K562 (cell line): Measurements from ENCODE around the gene SPDYA. TPM values are rescaled to one million over a fixed set of nuclear protein-coding genes. Genes with fewer than 3 reads are reported as not detected.

Experiments
- ATAC-seq: fragments of 200-7000 bp; cut with Tn5 transposase; 3 replicates; pipeline ENCODE4 v1.9.1; 2020; ENCODE audit warnings: moderate library complexity
- BruUV-seq: library from RNA; stranded (reverse); fragments of 400-500 nt; replicated peaks from 2 replicates; lab custom pipeline; 2021; lab: Mats Ljungman, UMichigan
- CTCF ChIA-PET: fragments of 300-600 bp; formaldehyde crosslinking; extraction: SDS; loops from one replicate; lab custom pipeline; 2021; ENCODE audit warnings: low intra/inter-chr PET ratio; lab: Yijun Ruan, JAX
- POLR2A ChIA-PET: fragments of 300-600, 350-650 bp; sonication (Branson Sonifier 250); formaldehyde crosslinking; extraction: SDS; loops from one replicate; lab custom pipeline; 2021; ENCODE audit warnings: antibody characterized with exemption, inconsistent platforms; lab: Yijun Ruan, JAX
- DNase-seq, 4 experiments: peaks; one replicate each; pipeline versions ENCODE4 v3.0.0 to v3.0.0-alpha.2; 2011 to 2018; ENCODE audit warnings: low spot score in 3 of 4, mixed read lengths in 3 of 4; ENCODE audit errors: extremely low read depth in 1 of 4
- FAIRE-seq: peaks from 2 replicates; lab custom pipeline; 2011; peaks lifted over from hg19 to GRCh38; lab: Jason Lieb, UNC
- H2AFZ ChIP-seq: 2 replicates; pipeline ENCODE4 v1.6.0; 2011; ENCODE audit warnings: low read depth, low read length, control low read depth, inconsistent platforms
- H3K27ac ChIP-seq: fragments of 200-600 bp; 3 replicates; pipeline ENCODE4 v1.8.0; 2011; ENCODE audit warnings: low read depth, mild to moderate bottlenecking, control low read depth, inconsistent platforms, low read length, moderate library complexity, mixed read lengths; ENCODE audit errors: extremely low read depth
- H3K27me3 ChIP-seq, 2 experiments: fragments of 300-600 bp in 1 of 2; 2 replicates in 1 of 2; 3 replicates in 1 of 2; pipeline versions ENCODE4 v1.6.0 to v1.8.0; 2011; ENCODE audit warnings: inconsistent platforms in 2 of 2, low read length in 2 of 2, mild to moderate bottlenecking in 1 of 2, mixed read lengths in 1 of 2, moderate library complexity in 1 of 2; ENCODE audit not compliant: control insufficient read depth in 2 of 2, insufficient read depth in 2 of 2
- H3K36me3 ChIP-seq: fragments of 300-600 bp; 3 replicates; pipeline ENCODE4 v1.8.0; 2011; ENCODE audit warnings: mild to moderate bottlenecking, low read length, inconsistent platforms; ENCODE audit not compliant: control insufficient read depth, insufficient read depth
- H3K4me1 ChIP-seq, 2 experiments: fragments of 200-600 bp in 1 of 2; replicated peaks in 1 of 2; 2 replicates in 1 of 2; 3 replicates in 1 of 2; pipeline versions ENCODE4 v1.5.1 to v1.8.0; 2011; ENCODE audit warnings: inconsistent platforms in 2 of 2, low read length in 2 of 2, mild to moderate bottlenecking in 1 of 2, mixed read lengths in 1 of 2, moderate library complexity in 1 of 2; ENCODE audit not compliant: control insufficient read depth in 2 of 2, insufficient read depth in 2 of 2
- H3K4me2 ChIP-seq: 2 replicates; pipeline ENCODE4 v1.6.1; 2011; ENCODE audit warnings: low read length, control low read depth, inconsistent platforms, mixed read lengths; ENCODE audit not compliant: insufficient read depth
- H3K4me3 ChIP-seq: fragments of 200-600 bp; sonication (generic), shearing (Covaris generic); 2 replicates; pipeline ENCODE4 v1.5.1; 2016; ENCODE audit warnings: control low read depth, inconsistent platforms
- H3K79me2 ChIP-seq: fragments of 200-600 bp; 3 replicates; pipeline ENCODE4 v1.8.0; 2011; ENCODE audit warnings: low read length, inconsistent platforms; ENCODE audit not compliant: control insufficient read depth, insufficient read depth
- H3K9ac ChIP-seq, 2 experiments: 2 replicates each; pipeline versions ENCODE4 v1.6.0 to v1.6.1; 2011; ENCODE audit warnings: low read depth in 2 of 2, low read length in 2 of 2, control low read depth in 1 of 2, inconsistent platforms in 1 of 2, mild to moderate bottlenecking in 1 of 2, mixed read lengths in 1 of 2; ENCODE audit not compliant: insufficient read depth in 1 of 2
- H3K9me1 ChIP-seq: one replicate; pipeline ENCODE4 v1.6.0; 2011; ENCODE audit warnings: inconsistent platforms, mild to moderate bottlenecking, low read length, moderate library complexity; ENCODE audit not compliant: control insufficient read depth, insufficient read depth
- H3K9me3 ChIP-seq: replicated peaks from 2 replicates; pipeline ENCODE4 v1.5.1; 2011; ENCODE audit warnings: low read depth, low read length, inconsistent platforms; ENCODE audit not compliant: control insufficient read depth, insufficient read depth
- H4K20me1 ChIP-seq: replicated peaks from 2 replicates; pipeline ENCODE4 v1.6.1; 2011; ENCODE audit warnings: low read length, inconsistent platforms, mixed read lengths; ENCODE audit not compliant: control insufficient read depth, insufficient read depth
- DNMT1 ChIP-seq: fragments of 450-650 bp; IDR thresholded peaks from 2 replicates; pipeline ENCODE4 v1.6.1; 2016; ENCODE audit warnings: antibody characterized with exemption, mild to moderate bottlenecking
- E2F5 ChIP-seq: sonication (generic); formaldehyde crosslinking; IDR thresholded peaks from 2 replicates; pipeline ENCODE4 v1.8.0; 2022; ENCODE audit warnings: mild to moderate bottlenecking, missing genetic modification reagents
- GATA2 ChIP-seq: sonication (generic); formaldehyde crosslinking; IDR thresholded peaks from 2 replicates; pipeline ENCODE4 v1.4.0; 2020; ENCODE audit warnings: mild to moderate bottlenecking, missing genetic modification reagents
- MEIS2 ChIP-seq: fragments of 450-650 bp; IDR thresholded peaks from 2 replicates; pipeline ENCODE4 v1.6.1; 2014; ENCODE audit warnings: mild to moderate bottlenecking; ENCODE audit not compliant: partially characterized antibody
- NCOA6 ChIP-seq: fragments of 450-650 bp; IDR thresholded peaks from 2 replicates; pipeline ENCODE4 v1.6.1; 2017; ENCODE audit warnings: mild to moderate bottlenecking
- PTRF ChIP-seq: fragments of 450-650 bp; IDR thresholded peaks from 2 replicates; pipeline ENCODE4 v1.6.1; 2016; ENCODE audit warnings: mild to moderate bottlenecking, missing genetic modification characterization, missing compliant biosample characterization
- RBFOX2 ChIP-seq: fragments of 200-400 bp; formaldehyde crosslinking; IDR thresholded peaks from 2 replicates; pipeline ENCODE4 v1.6.1; 2017; ENCODE audit warnings: low read depth, mild to moderate bottlenecking, low read length, moderate library complexity
- SMAD1 ChIP-seq: fragments of 150-350 bp; IDR thresholded peaks from 2 replicates; pipeline ENCODE4 v1.6.1; 2014; ENCODE audit warnings: low read length, low read depth; ENCODE audit not compliant: partially characterized antibody
- SRSF9 ChIP-seq: fragments of 200-400 bp; formaldehyde crosslinking; IDR thresholded peaks from 2 replicates; pipeline ENCODE4 v1.6.1; 2017; ENCODE audit warnings: low read depth, low read length, borderline replicate concordance
- ZNF124 ChIP-seq: sonication (generic); formaldehyde crosslinking; IDR thresholded peaks from 2 replicates; pipeline ENCODE4 v1.8.1; 2022; ENCODE audit warnings: missing genetic modification reagents
- ZNF224 ChIP-seq: sonication (generic); formaldehyde crosslinking; IDR thresholded peaks from 2 replicates; pipeline ENCODE4 v1.8.0; 2022; ENCODE audit warnings: mild to moderate bottlenecking, missing genetic modification reagents
- ZNF395 ChIP-seq: fragments of 200-800 bp; sonication (Bioruptor generic); IDR thresholded peaks from 2 replicates; pipeline ENCODE4 v1.6.1; 2017; ENCODE audit warnings: missing genetic modification characterization, missing compliant biosample characterization
- ZNF778 ChIP-seq: fragments of 450-650 bp; formaldehyde crosslinking; IDR thresholded peaks from 2 replicates; pipeline ENCODE4 v1.4.0; 2020; ENCODE audit warnings: mild to moderate bottlenecking, moderate library complexity
- WGBS: fragments of 100-300 bp; shearing (Covaris generic); methylation state at CpG from one replicate; pipeline ENCODE4 v1.1.6; 2016; ENCODE audit warnings: low coverage, mixed read lengths; ENCODE audit not compliant: insufficient coverage; ENCODE audit errors: missing lambda C conversion rate; 5-methylcytosine and 5-hydroxymethylcytosine counted together
- in situ Hi-C: fragments of 300-500 bp; cut with MboI; formaldehyde crosslinking; loops from 4 replicates; pipeline ENCODE4 v1.15.0; 2018; ENCODE audit warnings: inconsistent platforms, mixed read lengths
- intact Hi-C: fragments of 100-400 bp; cut with micrococcal nuclease; formaldehyde crosslinking; loops from 2 replicates; pipeline ENCODE4 v1.14.2; 2022
- polyA plus RNA-seq, 8 experiments: library from polyadenylated mRNA; depleted of rRNA in 4 of 8; stranded (reverse) in 5 of 8; unstranded in 3 of 8; fragments of >200 nt; fragmentation: Nextera tagmentation in 2 of 8; fragmentation: Illumina TruSeq in 1 of 8; extraction: Ambion mirVana in 2 of 8; extraction: Trizol in 1 of 8; gene quantifications; 2 replicates each; pipeline versions ENCODE4 v1.2.1 to v1.2.3, GENCODE V29; 2011 to 2014; ENCODE audit warnings: inconsistent platforms in 1 of 8, missing spikeins in 1 of 8
- total RNA-seq, 7 experiments: library from RNA; depleted of rRNA in 6 of 7; stranded (reverse); fragments of >200 nt in 6 of 7; fragmentation: Illumina TruSeq in 2 of 7; extraction: Trizol in 2 of 7; gene quantifications; 2 replicates each; pipeline versions ENCODE4 v1.2.1 to v1.2.3, GENCODE V29; 2011 to 2021; ENCODE audit warnings: low replicate concordance in 1 of 7
- TF ChIP-seq, protein P1 (sequence below): fragments of 250-450 bp; sonication (Bioruptor Pico); IDR thresholded peaks from 2 replicates; pipeline ENCODE4 v1.5.0; 2020; ENCODE audit warnings: mild to moderate bottlenecking
- TF ChIP-seq, protein P2 (sequence below): fragments of 250-450 bp; sonication (Bioruptor Pico); IDR thresholded peaks from 2 replicates; pipeline ENCODE4 v1.5.0; 2022; ENCODE audit warnings: mild to moderate bottlenecking
- TF ChIP-seq, protein P3 (sequence below): fragments of 250-450 bp; sonication (Bioruptor Pico); IDR thresholded peaks from 2 replicates; pipeline ENCODE4 v1.6.1; 2021; ENCODE audit warnings: mild to moderate bottlenecking

The SPDYA gene
- total and polyA plus RNA-seq, 9 of the 15 experiments (the other 6 are each of a cell fraction or from before 2014, with no cell fraction given): 0.05 to 1.6 (median 0.30) TPM; not detected in 1

DNA sequence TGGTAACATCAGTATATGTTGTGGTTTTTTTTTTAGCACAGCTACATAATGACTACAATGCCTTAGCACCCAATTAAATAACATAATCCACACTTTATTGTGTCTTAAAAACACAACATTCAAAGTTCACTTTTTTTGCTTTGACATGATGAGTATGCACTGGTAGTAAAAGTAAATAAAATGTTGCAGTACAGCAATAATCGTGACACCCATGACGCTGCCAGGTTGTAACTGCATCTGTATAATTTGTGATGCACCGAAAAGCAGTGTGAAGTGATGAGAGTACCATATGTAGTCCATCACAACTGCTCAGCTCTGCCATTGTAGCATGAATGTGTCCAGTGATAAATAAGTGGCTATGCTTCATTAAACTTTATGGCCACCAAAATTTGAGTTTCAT is 43.3 kb upstream of the SPDYA start:
- Histone ChIP-seq H3K9ac (no peak overlapping the region), H3K9me1 (no peaks in the 10 kb centered on the region), H3K79me2 (peaks cover 97% of the 10 kb centered on the region), H3K27ac (no peak overlapping the region), H3K9me3 (no peaks in the 10 kb centered on the region), H2AFZ (no peak overlapping the region), H3K27me3 (no peaks in the 10 kb centered on the region), H3K36me3 (peaks cover 4% of the 10 kb centered on the region; the same call in 2 of the 3 replicates), H4K20me1 (no peaks in the 10 kb centered on the region; the same call in 1 of the 2 replicates), H3K4me1 (peaks cover 0 to 4% of the 10 kb centered on the region in 2 experiments; a peak in 1 of 5 replicates), H3K4me2 (no peak overlapping the region), H3K4me3 (no peak overlapping the region)
- FAIRE-seq (no peak), ATAC-seq (no peak), DNase-seq (no peak)
- WGBS: 98% methylated on average over 3 of the region's 3 CpGs
- ChIA-PET POLR2A (interaction anchor here (2.5 kb wide), 1 partner anchor 12 kb away, joined by 7 read pairs; no protein-coding TSS in a partner anchor), CTCF (no interaction called here)
- intact Hi-C loops: no loop called here
- no TSS peak for BruUV-seq
- in situ Hi-C loops: loop anchor here (25.0 kb wide), 1 partner anchor 180 kb away; no protein-coding TSS in a partner anchor
- no peak for TF ChIP-seq ZNF224 (CRISPR knock-in tag)
- no peak for TF ChIP-seq GATA2
- TF ChIP-seq ZNF124 (CRISPR knock-in tag): no peak
- TF ChIP-seq SMAD1: no peak
- no peak for TF ChIP-seq DNMT1
- TF ChIP-seq, protein P1, sequence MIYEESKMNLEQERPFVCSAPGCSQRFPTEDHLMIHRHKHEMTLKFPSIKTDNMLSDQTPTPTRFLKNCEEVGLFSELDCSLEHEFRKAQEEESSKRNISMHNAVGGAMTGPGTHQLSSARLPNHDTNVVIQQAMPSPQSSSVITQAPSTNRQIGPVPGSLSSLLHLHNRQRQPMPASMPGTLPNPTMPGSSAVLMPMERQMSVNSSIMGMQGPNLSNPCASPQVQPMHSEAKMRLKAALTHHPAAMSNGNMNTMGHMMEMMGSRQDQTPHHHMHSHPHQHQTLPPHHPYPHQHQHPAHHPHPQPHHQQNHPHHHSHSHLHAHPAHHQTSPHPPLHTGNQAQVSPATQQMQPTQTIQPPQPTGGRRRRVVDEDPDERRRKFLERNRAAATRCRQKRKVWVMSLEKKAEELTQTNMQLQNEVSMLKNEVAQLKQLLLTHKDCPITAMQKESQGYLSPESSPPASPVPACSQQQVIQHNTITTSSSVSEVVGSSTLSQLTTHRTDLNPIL (CRISPR knock-in tag): no peak
- no peak for TF ChIP-seq ZNF395
- no peak for TF ChIP-seq PTRF (tag)
- TF ChIP-seq, protein P2, sequence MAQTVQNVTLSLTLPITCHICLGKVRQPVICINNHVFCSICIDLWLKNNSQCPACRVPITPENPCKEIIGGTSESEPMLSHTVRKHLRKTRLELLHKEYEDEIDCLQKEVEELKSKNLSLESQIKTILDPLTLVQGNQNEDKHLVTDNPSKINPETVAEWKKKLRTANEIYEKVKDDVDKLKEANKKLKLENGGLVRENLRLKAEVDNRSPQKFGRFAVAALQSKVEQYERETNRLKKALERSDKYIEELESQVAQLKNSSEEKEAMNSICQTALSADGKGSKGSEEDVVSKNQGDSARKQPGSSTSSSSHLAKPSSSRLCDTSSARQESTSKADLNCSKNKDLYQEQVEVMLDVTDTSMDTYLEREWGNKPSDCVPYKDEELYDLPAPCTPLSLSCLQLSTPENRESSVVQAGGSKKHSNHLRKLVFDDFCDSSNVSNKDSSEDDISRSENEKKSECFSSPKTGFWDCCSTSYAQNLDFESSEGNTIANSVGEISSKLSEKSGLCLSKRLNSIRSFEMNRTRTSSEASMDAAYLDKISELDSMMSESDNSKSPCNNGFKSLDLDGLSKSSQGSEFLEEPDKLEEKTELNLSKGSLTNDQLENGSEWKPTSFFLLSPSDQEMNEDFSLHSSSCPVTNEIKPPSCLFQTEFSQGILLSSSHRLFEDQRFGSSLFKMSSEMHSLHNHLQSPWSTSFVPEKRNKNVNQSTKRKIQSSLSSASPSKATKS (CRISPR knock-in tag): no peak
- TF ChIP-seq MEIS2: no peak
- TF ChIP-seq, protein P3, sequence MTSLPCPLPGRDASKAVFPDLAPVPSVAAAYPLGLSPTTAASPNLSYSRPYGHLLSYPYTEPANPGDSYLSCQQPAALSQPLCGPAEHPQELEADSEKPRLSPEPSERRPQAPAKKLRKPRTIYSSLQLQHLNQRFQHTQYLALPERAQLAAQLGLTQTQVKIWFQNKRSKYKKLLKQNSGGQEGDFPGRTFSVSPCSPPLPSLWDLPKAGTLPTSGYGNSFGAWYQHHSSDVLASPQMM (CRISPR knock-in tag): no peak
- no peak for TF ChIP-seq ZNF778
- TF ChIP-seq E2F5 (CRISPR knock-in tag): no peak
- TF ChIP-seq SRSF9: no peak
- no peak for TF ChIP-seq NCOA6
- no peak for TF ChIP-seq RBFOX2
